Activated naive CD8-positive, alpha-beta T cell treated with anti-CD3 and anti-CD28 coated beads, Interleukin-2, amount 10 ng/mL, durations not matched to agents 7 days and 5 days (primary cell): ENCODE results near the gene GPR183. TPM values are rescaled to one million over a fixed set of nuclear protein-coding genes. Genes with fewer than 3 reads are reported as not detected.
A peak's percentile ranks its signal among the peaks of the same experiment; 100 is the strongest.

Experiments
- ATAC-seq: fragments of 150-1000 bp; cut with Tn5 transposase; one replicate; pipeline ENCODE4 v1.10.0; 2021; ENCODE audit warnings: low read depth, moderate library complexity
- POLR2A ChIA-PET: fragments of 350-600 bp; sonication (Branson Sonifier 250); formaldehyde crosslinking; loops from one replicate; lab custom pipeline; 2021; ENCODE audit warnings: antibody characterized with exemption; lab: Charles Lee
- DNase-seq: peaks from one replicate; pipeline ENCODE4 v3.0.0; 2021
- H3K27ac Mint-ChIP-seq: one replicate; pipeline ENCODE4 v1.8.0; 2022; ENCODE audit warnings: mild to moderate bottlenecking, mixed read lengths
- H3K27me3 Mint-ChIP-seq: one replicate; pipeline ENCODE4 v1.8.0; 2022; ENCODE audit warnings: mild to moderate bottlenecking, moderate library complexity, mixed read lengths
- H3K36me3 Mint-ChIP-seq: one replicate; pipeline ENCODE4 v1.8.0; 2021; ENCODE audit warnings: mild to moderate bottlenecking, mixed read lengths
- H3K4me1 Mint-ChIP-seq: one replicate; pipeline ENCODE4 v1.8.0; 2021; ENCODE audit warnings: mixed read lengths
- H3K4me3 Mint-ChIP-seq: one replicate; pipeline ENCODE4 v1.8.0; 2022; ENCODE audit warnings: mild to moderate bottlenecking, moderate library complexity, mixed read lengths
- H3K9me3 Mint-ChIP-seq: one replicate; pipeline ENCODE4 v1.8.0; 2021; ENCODE audit warnings: mixed read lengths
- total RNA-seq, 2 experiments: library from RNA; stranded (reverse); gene quantifications; one replicate each; pipeline ENCODE4 v1.2.3, GENCODE V29; 2021

The GPR183 gene
- total RNA-seq, 2 experiments from 2014 or later, result 36.4 to 44.9 TPM

DNA sequence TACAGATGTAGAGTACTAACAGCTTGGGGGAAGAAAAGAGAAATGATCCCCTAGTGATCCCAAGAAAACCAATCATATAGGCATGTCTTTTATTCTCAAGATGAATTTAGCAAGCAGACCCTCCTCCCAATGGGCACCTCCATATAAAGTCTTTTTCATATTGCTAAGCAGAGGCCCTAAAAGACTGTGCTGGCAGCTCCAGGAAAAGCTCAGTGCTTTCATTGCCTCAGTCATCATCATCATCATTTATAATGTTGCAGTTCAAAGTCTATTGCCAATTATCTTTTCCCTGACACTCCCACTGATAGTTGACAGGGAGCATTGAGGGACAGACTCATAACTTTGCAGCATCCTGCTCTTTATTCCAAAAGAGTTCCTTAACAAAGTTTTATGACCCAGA lies 13.0 kb downstream of the GPR183 start:
- Mint-ChIP-seq H3K36me3 (peaks cover 47% of the 10 kb centered on the region), H3K9me3 (no peaks in the 10 kb centered on the region), H3K4me3 (no peak overlapping the region), H3K27me3 (no peaks in the 10 kb centered on the region), H3K27ac (no peak overlapping the region), H3K4me1 (peaks cover 48% of the 10 kb centered on the region)
- ATAC-seq (no peak), DNase-seq (no peak)
- POLR2A ChIA-PET, result no interaction called here

DNA sequence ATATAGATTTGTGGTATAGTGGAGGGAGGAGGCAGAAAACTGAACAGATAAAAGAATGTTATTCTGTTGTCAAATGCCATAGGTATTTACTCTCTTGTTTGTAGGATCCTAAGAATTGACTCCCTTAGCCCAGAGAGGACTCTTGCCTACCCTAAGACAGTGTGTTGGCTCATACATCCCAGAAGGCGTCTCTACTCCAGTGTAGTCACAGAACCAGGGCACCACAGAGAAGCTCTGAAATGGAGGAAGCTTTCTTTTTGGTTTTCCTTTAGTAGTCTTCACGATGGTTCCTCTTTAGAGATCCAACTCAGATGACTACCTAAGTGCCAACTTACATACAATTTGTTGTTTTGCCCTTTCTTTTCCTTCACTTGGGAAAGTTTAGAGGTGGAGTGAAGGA lies 14.0 kb downstream of the GPR183 start:
- no peaks in the 10 kb centered on the region for H3K9me3 Mint-ChIP-seq
- no peaks in the 10 kb centered on the region for H3K27me3 Mint-ChIP-seq
- no peak for ATAC-seq
- no peak overlapping the region for H3K27ac Mint-ChIP-seq
- peaks cover 54% of the 10 kb centered on the region for H3K4me1 Mint-ChIP-seq
- H3K4me3 Mint-ChIP-seq, result no peak overlapping the region
- POLR2A ChIA-PET, result no interaction called here
- DNase-seq, result no peak
- H3K36me3 Mint-ChIP-seq, result peaks cover 52% of the 10 kb centered on the region

DNA sequence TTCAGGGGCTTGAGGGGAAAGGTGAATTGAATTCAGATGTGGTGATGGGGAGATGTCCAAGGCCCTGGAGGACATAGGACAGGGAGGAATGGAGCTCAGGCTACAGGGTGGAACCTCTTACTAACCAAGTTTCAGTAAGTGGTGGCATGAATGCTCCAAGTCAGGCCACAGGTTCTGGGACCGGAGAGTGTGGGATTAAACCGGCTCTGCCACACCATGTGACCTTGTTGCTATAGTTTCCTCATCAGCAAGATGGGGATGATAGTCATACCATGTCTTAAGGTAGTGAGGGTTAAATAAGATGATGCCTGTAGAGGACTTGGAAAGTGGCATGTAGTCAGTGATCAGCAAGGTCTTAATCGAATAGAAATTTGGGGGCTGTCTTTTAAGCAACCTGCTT lies 16.3 kb downstream of the GPR183 start:
- Mint-ChIP-seq H3K4me3 (no peak overlapping the region), H3K27me3 (no peaks in the 10 kb centered on the region), H3K9me3 (no peaks in the 10 kb centered on the region), H3K4me1 (peaks cover 56% of the 10 kb centered on the region), H3K27ac (peak overlapping the region; percentile 16), H3K36me3 (peaks cover 59% of the 10 kb centered on the region)
- DNase-seq (no peak), ATAC-seq (no peak)
- POLR2A ChIA-PET, result interaction anchor here (0.8 kb wide), 1 partner anchor 66 kb away, joined by 5 read pairs; no protein-coding TSS in a partner anchor

DNA sequence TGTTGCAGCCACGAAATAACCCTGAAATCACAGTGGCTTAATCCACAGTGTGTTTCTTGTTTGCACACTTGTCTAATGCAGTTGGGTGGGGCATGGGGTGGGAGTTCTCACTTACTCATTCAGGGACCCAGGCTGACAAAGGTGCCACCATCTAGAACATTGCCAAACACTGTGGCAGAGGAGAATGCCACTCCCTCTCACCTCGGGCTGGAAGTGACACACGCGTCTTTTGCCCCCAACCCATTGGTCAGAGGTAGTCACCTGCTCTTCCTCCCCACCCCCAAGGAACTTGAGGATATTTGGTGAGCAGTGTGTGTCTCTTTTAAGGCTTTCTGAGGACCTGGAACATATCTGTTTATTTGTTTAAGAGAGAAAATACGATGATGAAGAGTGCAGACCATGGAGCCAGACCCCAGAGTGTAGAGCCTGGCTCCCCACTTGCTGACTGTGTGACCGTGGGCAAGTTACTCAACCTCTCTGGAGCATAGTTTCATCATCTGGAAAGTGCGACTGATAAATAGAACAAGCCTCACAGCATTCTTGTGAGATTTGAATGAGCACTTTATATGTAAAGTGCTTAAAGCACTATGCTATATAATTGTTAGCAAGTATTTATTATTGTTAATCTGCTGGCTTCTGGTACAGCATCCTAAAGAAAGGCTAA lies 17.4 kb downstream of the GPR183 start:
- ATAC-seq (no peak), DNase-seq (no peak)
- H3K27ac Mint-ChIP-seq, result no peak overlapping the region
- POLR2A ChIA-PET, result no interaction called here
- peaks cover 53% of the 10 kb centered on the region for H3K36me3 Mint-ChIP-seq
- H3K4me3 Mint-ChIP-seq, result no peak overlapping the region
- peaks cover 56% of the 10 kb centered on the region for H3K4me1 Mint-ChIP-seq
- H3K9me3 Mint-ChIP-seq, result no peaks in the 10 kb centered on the region
- no peaks in the 10 kb centered on the region for H3K27me3 Mint-ChIP-seq

DNA sequence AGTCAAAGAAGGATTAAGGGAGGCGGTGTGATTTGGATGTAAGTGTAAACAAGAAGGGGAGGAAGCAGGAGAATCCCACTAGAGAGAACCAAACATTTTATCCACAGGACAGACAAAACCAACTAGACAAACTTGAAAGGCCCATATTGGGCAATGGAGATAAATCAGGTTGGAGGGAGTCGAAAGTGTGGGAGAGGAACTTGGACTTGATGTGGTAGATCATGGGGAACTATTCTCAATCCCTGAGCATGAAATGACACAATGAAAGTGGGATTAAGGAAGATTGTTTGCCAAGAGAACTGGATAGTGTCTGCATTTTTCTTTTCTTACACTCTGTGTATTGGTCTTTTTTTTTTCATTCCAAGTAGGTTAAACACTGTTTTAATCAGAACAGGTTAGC lies 17.9 kb downstream of the GPR183 start:
- no peak for DNase-seq
- POLR2A ChIA-PET, result no interaction called here
- Mint-ChIP-seq H3K27me3 (no peaks in the 10 kb centered on the region), H3K36me3 (peaks cover 55% of the 10 kb centered on the region), H3K27ac (no peak overlapping the region), H3K4me1 (peaks cover 60% of the 10 kb centered on the region), H3K4me3 (peak overlapping the region; percentile 4), H3K9me3 (no peaks in the 10 kb centered on the region)
- ATAC-seq, result no peak

DNA sequence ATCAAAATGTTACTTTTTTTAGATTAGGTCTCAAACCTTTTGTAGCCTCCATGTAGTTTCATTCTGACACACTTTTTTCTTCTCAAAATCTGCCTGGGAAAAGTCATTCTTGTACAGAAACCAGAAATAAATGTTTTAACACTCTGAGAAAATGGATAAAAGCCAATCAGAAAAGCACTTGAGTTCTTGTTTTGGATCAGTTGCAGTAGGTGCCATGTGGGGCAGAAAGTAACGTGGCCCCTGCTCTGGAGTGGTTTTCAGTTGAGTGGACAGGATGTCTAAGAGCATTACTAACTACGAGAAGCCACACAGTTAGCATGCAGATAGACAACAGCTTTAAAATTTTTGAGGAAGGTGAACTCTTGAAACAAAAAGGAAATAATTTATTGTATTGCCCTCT lies 19.1 kb downstream of the GPR183 start:
- no peaks in the 10 kb centered on the region for H3K27me3 Mint-ChIP-seq
- H3K4me3 Mint-ChIP-seq, result peak overlapping the region; percentile 25
- POLR2A ChIA-PET, result no interaction called here
- H3K9me3 Mint-ChIP-seq, result no peaks in the 10 kb centered on the region
- peak overlapping the region; percentile 74 for H3K27ac Mint-ChIP-seq
- H3K36me3 Mint-ChIP-seq, result peaks cover 47% of the 10 kb centered on the region
- H3K4me1 Mint-ChIP-seq, result peaks cover 56% of the 10 kb centered on the region
- ATAC-seq (peak; percentile 74), DNase-seq (no peak)

DNA sequence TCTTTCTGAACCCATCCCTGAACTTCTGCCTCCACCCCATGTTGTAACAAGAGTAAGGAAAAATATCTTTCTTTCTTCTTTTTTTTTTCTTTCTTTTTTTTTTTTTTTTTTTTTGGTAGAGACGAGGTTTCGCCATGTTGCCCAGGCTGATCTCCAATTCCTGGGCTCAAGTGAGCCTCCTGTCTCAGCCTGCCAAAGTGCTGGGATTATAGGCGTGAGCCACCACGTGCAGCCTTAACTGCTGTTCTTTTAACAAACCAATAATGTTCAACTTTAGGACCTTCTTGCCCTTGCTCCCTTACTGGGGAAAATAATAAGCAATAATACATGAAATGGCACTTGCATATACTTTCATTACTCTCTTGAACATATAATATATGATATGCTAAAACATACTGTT lies 19.6 kb downstream of the GPR183 start:
- H3K36me3 Mint-ChIP-seq, result peaks cover 43% of the 10 kb centered on the region
- H3K4me3 Mint-ChIP-seq, result peak overlapping the region; percentile 58
- no peaks in the 10 kb centered on the region for H3K9me3 Mint-ChIP-seq
- H3K27ac Mint-ChIP-seq, result peak overlapping the region; percentile 74
- DNase-seq, result no peak
- no peak for ATAC-seq
- peaks cover 56% of the 10 kb centered on the region for H3K4me1 Mint-ChIP-seq
- POLR2A ChIA-PET, result no interaction called here
- H3K27me3 Mint-ChIP-seq, result no peaks in the 10 kb centered on the region

DNA sequence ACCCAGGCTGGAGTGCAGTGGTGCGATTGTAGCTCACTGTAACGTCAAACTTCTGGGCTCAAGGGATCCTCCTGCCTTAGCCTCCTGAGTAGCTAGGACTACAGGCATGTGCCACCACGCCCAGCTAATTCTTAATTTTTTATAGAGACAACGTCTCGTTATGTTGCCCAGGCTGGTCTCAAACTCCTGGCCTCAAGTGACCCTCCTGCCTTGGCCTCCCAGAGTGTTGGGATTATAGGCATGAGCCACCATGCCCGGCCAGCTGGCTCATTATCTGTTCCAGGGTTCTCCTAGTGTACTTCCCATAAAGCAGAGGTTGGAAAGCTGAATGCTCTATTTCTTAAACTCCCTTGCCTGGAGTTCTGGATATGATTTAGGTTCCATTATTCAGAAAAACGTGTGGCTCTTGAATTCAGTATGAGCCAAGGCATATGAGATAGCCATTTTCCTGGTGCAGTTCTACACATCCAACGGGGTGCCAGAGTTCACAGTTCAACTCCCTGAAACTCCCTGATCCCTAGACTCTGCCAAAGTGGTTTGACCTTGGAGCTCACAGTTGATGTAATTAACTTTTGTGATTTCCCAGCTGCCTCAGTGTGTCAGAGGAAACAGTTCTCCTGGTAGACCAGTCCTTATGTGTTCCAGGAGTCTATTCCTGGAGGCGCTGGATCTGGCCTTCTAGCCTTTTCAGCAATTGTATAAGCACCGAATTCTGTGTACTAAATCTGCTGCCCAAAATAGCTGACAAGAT lies 21.6 kb downstream of the GPR183 start:
- Mint-ChIP-seq H3K4me1 (peaks cover 69% of the 10 kb centered on the region), H3K27ac (peak overlapping the region; percentile 32), H3K36me3 (peaks cover 43% of the 10 kb centered on the region), H3K9me3 (no peaks in the 10 kb centered on the region), H3K4me3 (no peak overlapping the region), H3K27me3 (no peaks in the 10 kb centered on the region)
- no peak for DNase-seq
- POLR2A ChIA-PET, result interaction anchor here (1.7 kb wide), 1 partner anchor 11 kb away, joined by 4 read pairs; no protein-coding TSS in a partner anchor
- no peak for ATAC-seq

DNA sequence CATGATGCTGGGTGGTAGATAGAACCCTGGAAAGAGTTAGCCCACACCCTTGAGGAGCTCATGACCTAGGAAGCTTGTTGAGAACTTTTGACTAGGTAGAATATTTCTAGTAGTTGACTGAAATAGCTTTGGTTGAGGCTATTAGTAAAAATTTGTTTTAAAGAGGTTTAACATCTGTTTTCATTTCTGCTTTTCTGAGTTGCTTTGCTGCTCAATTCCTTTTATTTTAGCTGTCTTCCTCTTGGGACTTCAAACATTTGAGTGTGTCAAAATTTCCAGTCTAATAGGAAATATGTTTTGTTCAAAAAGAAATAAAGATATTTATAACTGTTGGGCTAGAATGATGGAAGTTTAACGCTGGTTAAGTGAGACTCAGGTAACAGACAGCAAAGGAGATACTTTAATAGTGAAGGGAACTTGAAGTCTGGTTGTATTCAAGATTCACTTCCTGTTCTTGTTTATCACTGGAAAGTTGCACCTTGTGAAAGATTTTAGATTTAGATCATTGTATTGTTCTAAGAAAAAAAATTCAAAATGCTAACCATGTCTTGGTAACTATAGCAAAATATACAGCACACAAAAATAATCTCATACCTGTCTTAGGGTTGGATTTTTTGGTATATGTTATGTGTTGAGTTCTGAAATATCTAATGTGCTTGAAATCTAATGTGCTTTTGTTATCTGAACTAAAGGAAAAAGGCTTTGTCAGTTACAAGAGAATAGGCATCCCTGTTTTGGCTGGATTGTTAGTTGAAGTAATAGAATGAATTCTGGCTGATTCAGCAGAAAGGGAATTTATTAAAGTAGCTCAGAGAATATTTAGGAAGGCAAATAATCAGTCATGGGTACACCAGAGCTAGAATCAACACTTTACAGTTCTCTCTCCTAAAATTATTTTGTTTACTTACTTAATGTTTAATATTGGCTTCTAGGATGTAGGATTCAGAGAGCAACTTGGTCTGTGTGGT lies 24.7 kb downstream of the GPR183 start:
- Mint-ChIP-seq H3K9me3 (no peaks in the 10 kb centered on the region), H3K4me1 (peaks cover 73% of the 10 kb centered on the region), H3K27ac (peak overlapping the region; percentile 37), H3K36me3 (peaks cover 47% of the 10 kb centered on the region), H3K4me3 (peak overlapping the region; percentile 20), H3K27me3 (no peaks in the 10 kb centered on the region)
- ATAC-seq, result peak; percentile 17
- POLR2A ChIA-PET, result interaction anchor here (0.6 kb wide), 1 partner anchor 8 kb away, joined by 4 read pairs; no protein-coding TSS in a partner anchor
- DNase-seq, result no peak

DNA sequence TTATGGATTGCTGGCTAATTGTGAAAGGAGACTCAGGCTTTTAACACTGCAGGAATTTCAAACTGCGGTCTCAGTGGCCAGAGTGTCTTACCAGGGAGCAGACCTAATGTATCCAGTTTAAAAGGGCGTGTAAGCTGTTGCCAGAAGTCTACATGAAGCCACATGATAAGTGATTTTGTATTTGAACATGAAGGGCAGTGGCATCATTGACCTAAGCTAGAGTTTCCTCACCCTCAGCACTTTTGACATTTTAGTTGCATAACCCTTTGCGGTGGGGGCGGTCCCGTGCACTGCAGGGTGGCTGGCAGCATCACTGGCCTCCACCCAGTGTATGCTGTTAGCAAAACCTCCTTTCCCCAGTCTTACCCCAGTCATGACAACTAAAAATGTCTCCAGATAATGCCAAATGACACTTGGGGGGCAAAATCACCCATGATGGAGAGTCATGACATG lies 25.4 kb downstream of the GPR183 start:
- POLR2A ChIA-PET, result no interaction called here
- Mint-ChIP-seq H3K9me3 (no peaks in the 10 kb centered on the region), H3K36me3 (peaks cover 44% of the 10 kb centered on the region), H3K4me1 (peaks cover 72% of the 10 kb centered on the region), H3K27me3 (no peaks in the 10 kb centered on the region), H3K27ac (peak overlapping the region; percentile 35), H3K4me3 (peak overlapping the region; percentile 20)
- DNase-seq, result no peak
- ATAC-seq, result peak; percentile 46

DNA sequence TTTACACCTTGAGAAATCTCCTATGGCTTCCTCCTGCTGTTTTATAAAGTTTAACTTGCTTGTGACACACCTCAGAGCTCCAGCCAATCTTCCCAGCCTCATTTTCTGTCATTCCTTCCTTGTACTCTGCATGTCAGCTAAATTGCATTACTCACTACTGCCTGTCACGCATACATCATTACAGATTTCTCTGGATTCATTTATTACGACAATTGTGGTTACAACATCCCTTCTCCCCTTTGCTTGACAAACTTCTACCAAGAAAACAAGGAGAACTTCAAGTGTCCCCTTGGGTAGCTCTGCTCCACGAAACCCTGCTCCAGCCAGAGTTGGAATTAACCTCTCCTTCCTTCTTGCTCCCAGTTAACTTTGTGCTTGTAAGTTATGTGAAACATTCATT lies 27.0 kb downstream of the GPR183 start:
- POLR2A ChIA-PET, result interaction anchor here (1.0 kb wide), 1 partner anchor 104 kb away, joined by 3 read pairs; no protein-coding TSS in a partner anchor

DNA sequence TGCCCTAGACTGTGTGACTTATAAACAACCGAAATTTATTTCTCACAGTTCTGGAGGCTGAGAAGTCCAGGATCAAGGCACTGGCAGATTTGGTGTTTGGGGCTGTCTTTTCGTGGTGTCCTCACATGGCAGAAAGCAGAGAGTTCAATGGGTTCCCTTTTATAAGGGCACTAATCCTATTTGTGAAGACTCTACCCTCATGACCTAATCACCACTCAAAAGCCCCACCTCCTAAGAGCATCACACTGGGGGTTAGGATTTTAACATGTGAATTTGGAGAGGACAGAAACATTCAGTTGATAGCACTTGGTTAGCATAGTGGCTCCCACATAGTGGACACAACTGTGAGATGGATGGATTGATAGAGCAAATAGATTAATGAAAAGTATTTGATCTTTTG lies 27.6 kb downstream of the GPR183 start:
- Mint-ChIP-seq H3K27me3 (no peaks in the 10 kb centered on the region), H3K4me1 (peaks cover 74% of the 10 kb centered on the region), H3K9me3 (no peaks in the 10 kb centered on the region), H3K4me3 (no peak overlapping the region), H3K36me3 (peaks cover 39% of the 10 kb centered on the region), H3K27ac (no peak overlapping the region)
- ATAC-seq (no peak), DNase-seq (no peak)
- POLR2A ChIA-PET, result interaction anchor here (1.0 kb wide), 1 partner anchor 104 kb away, joined by 3 read pairs; no protein-coding TSS in a partner anchor

More for the DNA sequence above, 27.0 kb downstream of the GPR183 start:
- no peak for ATAC-seq
- no peak overlapping the region for H3K4me3 Mint-ChIP-seq
- peak overlapping the region; percentile 44 for H3K27ac Mint-ChIP-seq
- H3K36me3 Mint-ChIP-seq, result peaks cover 37% of the 10 kb centered on the region
- no peaks in the 10 kb centered on the region for H3K9me3 Mint-ChIP-seq
- H3K4me1 Mint-ChIP-seq, result peaks cover 73% of the 10 kb centered on the region
- no peak for DNase-seq
- H3K27me3 Mint-ChIP-seq, result no peaks in the 10 kb centered on the region

DNA sequence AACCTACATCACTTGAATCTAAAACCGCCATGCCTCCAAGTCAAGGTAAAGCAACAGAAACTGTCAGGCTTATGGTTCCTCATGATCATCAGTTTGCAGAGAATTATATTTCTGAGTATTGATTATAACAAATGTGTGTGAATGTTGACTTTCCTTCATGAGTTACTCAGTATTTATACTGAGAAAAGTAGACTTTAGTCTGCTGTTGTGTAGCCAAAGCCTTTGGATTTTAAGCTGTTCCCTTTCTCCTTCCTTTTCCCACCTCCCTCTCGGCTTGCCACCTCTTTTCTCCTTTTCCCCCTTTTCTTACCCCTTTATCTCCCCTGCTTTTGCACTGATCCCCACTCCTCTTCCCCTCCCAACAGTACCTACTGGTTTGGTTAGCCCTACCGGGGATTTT lies 28.4 kb downstream of the GPR183 start:
- no peaks in the 10 kb centered on the region for H3K9me3 Mint-ChIP-seq
- POLR2A ChIA-PET, result no interaction called here
- H3K36me3 Mint-ChIP-seq, result peaks cover 39% of the 10 kb centered on the region
- no peaks in the 10 kb centered on the region for H3K27me3 Mint-ChIP-seq
- H3K4me1 Mint-ChIP-seq, result peaks cover 76% of the 10 kb centered on the region
- no peak for DNase-seq
- H3K27ac Mint-ChIP-seq, result peak overlapping the region; percentile 49
- H3K4me3 Mint-ChIP-seq, result no peak overlapping the region
- ATAC-seq, result no peak
